Glutamatergic neuron (in vitro differentiated cells): ENCODE data around the gene COL16A1. TPM values are rescaled to one million over a fixed set of nuclear protein-coding genes. Genes with fewer than 3 reads are reported as not detected.

Experiments used
- DNase-seq: peaks from one replicate; pipeline ENCODE4 v3.0.0; 2022
- H3K27ac Mint-ChIP-seq: one replicate; pipeline ENCODE4 v1.8.0; 2020; ENCODE audit warnings: mild to moderate bottlenecking, mixed read lengths, inconsistent platforms; ENCODE audit not compliant: unreplicated experiment
- H3K27me3 Mint-ChIP-seq: one replicate; pipeline ENCODE4 v1.8.0; 2020; ENCODE audit warnings: mild to moderate bottlenecking, moderate library complexity, mixed read lengths, inconsistent platforms; ENCODE audit not compliant: unreplicated experiment
- H3K36me3 Mint-ChIP-seq: one replicate; pipeline ENCODE4 v1.8.0; 2020; ENCODE audit warnings: mild to moderate bottlenecking, mixed read lengths, inconsistent platforms; ENCODE audit not compliant: unreplicated experiment
- H3K4me1 Mint-ChIP-seq: one replicate; pipeline ENCODE4 v1.8.0; 2020; ENCODE audit warnings: mild to moderate bottlenecking, low read depth, mixed read lengths, inconsistent platforms; ENCODE audit not compliant: unreplicated experiment
- H3K4me3 Mint-ChIP-seq: one replicate; pipeline ENCODE4 v1.8.0; 2020; ENCODE audit warnings: mild to moderate bottlenecking, mixed read lengths, inconsistent platforms; ENCODE audit not compliant: unreplicated experiment
- H3K9me3 Mint-ChIP-seq: one replicate; pipeline ENCODE4 v1.8.0; 2020; ENCODE audit warnings: mild to moderate bottlenecking, moderate library complexity, mixed read lengths, inconsistent platforms; ENCODE audit not compliant: unreplicated experiment
- CTCF ChIP-seq: fragments of 200-600 bp; sonication (generic); IDR thresholded peaks from one replicate; pipeline ENCODE4 v1.5.0; 2021; ENCODE audit not compliant: partially characterized antibody, unreplicated experiment
- total RNA-seq: library from RNA; stranded (reverse); fragmentation: NEBNext Ultra II Directional; extraction: Animal tissue kit (Norgen Biotek cat#: 25700); gene quantifications from one replicate; pipeline ENCODE4 v1.2.1, GENCODE V29; 2021; ENCODE audit not compliant: unreplicated experiment

The COL16A1 gene
- total RNA-seq, 1 donor from 2014 or later = 52.2 TPM

- no peaks in the 10 kb centered on the region for H3K36me3 Mint-ChIP-seq
- no peak for DNase-seq
- no peaks in the 10 kb centered on the region for H3K27me3 Mint-ChIP-seq
- no peak overlapping the region for H3K27ac Mint-ChIP-seq
- no peak overlapping the region for H3K4me3 Mint-ChIP-seq
- no peaks in the 10 kb centered on the region for H3K4me1 Mint-ChIP-seq
- no peak for TF ChIP-seq CTCF
- H3K9me3 Mint-ChIP-seq = no peaks in the 10 kb centered on the region
These were observed 97.8 kb downstream of the COL16A1 start for GRCh38 chr1:31605908-31606427.

Other genes starting within 250 kb of the COL16A1 start
- gene TINAGL1, start 127.5 kb downstream of the COL16A1 start, total RNA-seq = not detected
- gene HCRTR1, start 86.3 kb downstream of the COL16A1 start, total RNA-seq = not detected
- gene PEF1, start 59.1 kb downstream of the COL16A1 start, total RNA-seq = 38.9 TPM
- gene ADGRB2, start 60.3 kb upstream of the COL16A1 start, total RNA-seq = 15.8 TPM
- gene SPOCD1, start 112.0 kb upstream of the COL16A1 start, total RNA-seq = 0.74 TPM
- gene PTP4A2, start 234.4 kb upstream of the COL16A1 start, total RNA-seq = 120 TPM